ENCODE data around the gene KIF26B. TPM values are rescaled to one million over a fixed set of nuclear protein-coding genes. Genes with fewer than 3 reads are reported as not detected.

KIF26B gene
- total RNA-seq, 1 donor from 2014 or later: 8.8 TPM

GRCh38 chr1:245503548-245503947 lies 348.8 kb downstream of the KIF26B start:
- Mint-ChIP-seq H3K27me3 (ENCODE audit: unreplicated experiment) (no peaks in the 10 kb centered on the region), H3K9me3 (ENCODE audit: unreplicated experiment) (no peaks in the 10 kb centered on the region), H3K27ac (ENCODE audit: unreplicated experiment) (no peak overlapping the region), H3K4me1 (ENCODE audit: unreplicated experiment) (no peaks in the 10 kb centered on the region), H3K4me3 (ENCODE audit: unreplicated experiment) (no peak overlapping the region), H3K36me3 (ENCODE audit: unreplicated experiment) (no peaks in the 10 kb centered on the region)
- no peak for TF ChIP-seq CTCF (IDR thresholded peaks at IDR 0.05)
- no peak for DNase-seq (ENCODE audit: extremely low spot score, unreplicated experiment)

GRCh38 chr1:245510144-245510543 lies 355.4 kb downstream of the KIF26B start:
- H3K36me3 Mint-ChIP-seq (ENCODE audit: unreplicated experiment): no peaks in the 10 kb centered on the region
- no peak for TF ChIP-seq CTCF (IDR thresholded peaks at IDR 0.05)
- H3K4me3 Mint-ChIP-seq (ENCODE audit: unreplicated experiment): no peak overlapping the region
- peaks cover 2% of the 10 kb centered on the region for H3K4me1 Mint-ChIP-seq (ENCODE audit: unreplicated experiment)
- H3K9me3 Mint-ChIP-seq (ENCODE audit: unreplicated experiment): no peaks in the 10 kb centered on the region
- DNase-seq (ENCODE audit: extremely low spot score, unreplicated experiment): no peak
- no peak overlapping the region for H3K27ac Mint-ChIP-seq (ENCODE audit: unreplicated experiment)
- peaks cover 25% of the 10 kb centered on the region for H3K27me3 Mint-ChIP-seq (ENCODE audit: unreplicated experiment)

GRCh38 chr1:245512181-245512888 lies 357.6 kb downstream of the KIF26B start:
- no peak for TF ChIP-seq CTCF (IDR thresholded peaks at IDR 0.05)
- Mint-ChIP-seq H3K4me3 (ENCODE audit: unreplicated experiment) (no peak overlapping the region), H3K27me3 (ENCODE audit: unreplicated experiment) (peaks cover 26% of the 10 kb centered on the region), H3K36me3 (ENCODE audit: unreplicated experiment) (no peaks in the 10 kb centered on the region), H3K4me1 (ENCODE audit: unreplicated experiment) (peaks cover 2% of the 10 kb centered on the region), H3K27ac (ENCODE audit: unreplicated experiment) (no peak overlapping the region), H3K9me3 (ENCODE audit: unreplicated experiment) (no peaks in the 10 kb centered on the region)
- no peak for DNase-seq (ENCODE audit: extremely low spot score, unreplicated experiment)

DNA sequence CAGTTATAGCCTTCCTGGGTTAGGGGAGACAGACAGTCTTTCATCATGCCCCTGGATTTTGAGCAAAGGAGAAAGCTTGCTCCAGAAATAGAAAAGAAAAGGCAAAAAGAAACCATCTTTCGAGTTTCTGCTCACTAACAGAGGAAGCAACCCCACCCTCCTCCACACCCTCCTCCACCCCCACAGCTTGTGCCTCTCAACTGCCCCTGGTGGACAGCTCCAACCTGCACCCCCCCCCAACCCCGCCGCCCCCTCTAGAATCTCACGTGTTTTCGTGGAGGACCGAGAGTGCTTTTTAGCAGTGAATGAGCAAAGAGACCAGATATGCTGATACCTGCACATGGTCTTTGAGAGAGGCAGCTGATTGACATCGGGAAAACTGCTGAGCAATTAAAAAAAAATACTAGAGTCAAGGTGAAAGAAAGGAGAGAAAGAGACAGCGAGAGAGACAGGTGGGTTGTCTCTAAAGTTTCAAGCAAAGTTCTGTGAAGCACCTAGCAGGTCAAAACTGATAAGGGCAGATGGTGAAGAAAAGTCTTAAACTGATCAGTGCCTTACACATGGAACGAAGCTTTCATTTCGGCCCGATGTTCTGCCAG lies 358.3 kb downstream of the KIF26B start:
- Mint-ChIP-seq H3K27me3 (ENCODE audit: unreplicated experiment) (peaks cover 28% of the 10 kb centered on the region), H3K9me3 (ENCODE audit: unreplicated experiment) (no peaks in the 10 kb centered on the region), H3K4me1 (ENCODE audit: unreplicated experiment) (peaks cover 2% of the 10 kb centered on the region), H3K27ac (ENCODE audit: unreplicated experiment) (no peak overlapping the region), H3K4me3 (ENCODE audit: unreplicated experiment) (no peak overlapping the region), H3K36me3 (ENCODE audit: unreplicated experiment) (no peaks in the 10 kb centered on the region)
- TF ChIP-seq CTCF (IDR thresholded peaks at IDR 0.05): no peak
- no peak for DNase-seq (ENCODE audit: extremely low spot score, unreplicated experiment)

GRCh38 chr1:245516284-245516759 lies 361.5 kb downstream of the KIF26B start:
- Mint-ChIP-seq H3K4me1 (ENCODE audit: unreplicated experiment) (no peaks in the 10 kb centered on the region), H3K9me3 (ENCODE audit: unreplicated experiment) (no peaks in the 10 kb centered on the region), H3K27me3 (ENCODE audit: unreplicated experiment) (peaks cover 16% of the 10 kb centered on the region), H3K36me3 (ENCODE audit: unreplicated experiment) (no peaks in the 10 kb centered on the region), H3K4me3 (ENCODE audit: unreplicated experiment) (no peak overlapping the region), H3K27ac (ENCODE audit: unreplicated experiment) (no peak overlapping the region)
- DNase-seq (ENCODE audit: extremely low spot score, unreplicated experiment): no peak
- TF ChIP-seq CTCF (IDR thresholded peaks at IDR 0.05): no peak

Data from osteocyte (in vitro differentiated cells).